HG03045 (cell line): ENCODE data around the gene CNST.
A peak's percentile ranks its signal among the peaks of the same experiment; 100 is the strongest.
"Not testable (repeated sequence)": the region's sequence is repeated elsewhere in the genome, so short reads cannot be mapped to it uniquely, and the experiment has no call there.

Experiments
- ATAC-seq: cut with Tn5 transposase; IDR thresholded peaks from one replicate; pipeline ENCODE4 v1.9.1; 2021; ENCODE audit warnings: mild to moderate bottlenecking, moderate library complexity; ENCODE audit not compliant: unreplicated experiment

The CNST gene

GRCh38 chr1:246618240-246618808 lies 52.1 kb downstream of the CNST start:
- ATAC-seq, result no peak

- no peak for ATAC-seq
Measured at GRCh38 chr1:246622035-246622652, 55.9 kb downstream of the CNST start.

GRCh38 chr1:246624091-246624490 lies 57.8 kb downstream of the CNST start:
- no peak for ATAC-seq

DNA sequence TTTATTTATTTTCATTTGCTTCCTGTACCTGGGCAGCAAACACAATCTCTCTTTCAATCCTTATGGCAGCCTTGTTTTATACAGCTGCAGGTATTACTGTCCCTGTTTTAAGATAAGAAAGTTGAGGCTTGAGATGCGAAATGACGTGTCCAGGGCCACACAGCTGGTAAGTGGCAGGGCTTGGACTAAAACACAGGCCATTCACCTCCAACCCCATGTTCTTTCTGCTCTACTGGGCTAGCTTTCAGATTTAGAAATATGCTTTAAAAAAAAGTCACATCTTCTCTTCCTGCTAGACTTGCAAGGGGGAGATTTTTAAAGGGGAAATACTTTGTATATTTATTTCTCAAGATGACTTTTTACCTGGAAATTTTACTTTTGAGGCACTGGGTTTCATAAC lies 62.8 kb downstream of the CNST start:
- peak; percentile 93 for ATAC-seq

DNA sequence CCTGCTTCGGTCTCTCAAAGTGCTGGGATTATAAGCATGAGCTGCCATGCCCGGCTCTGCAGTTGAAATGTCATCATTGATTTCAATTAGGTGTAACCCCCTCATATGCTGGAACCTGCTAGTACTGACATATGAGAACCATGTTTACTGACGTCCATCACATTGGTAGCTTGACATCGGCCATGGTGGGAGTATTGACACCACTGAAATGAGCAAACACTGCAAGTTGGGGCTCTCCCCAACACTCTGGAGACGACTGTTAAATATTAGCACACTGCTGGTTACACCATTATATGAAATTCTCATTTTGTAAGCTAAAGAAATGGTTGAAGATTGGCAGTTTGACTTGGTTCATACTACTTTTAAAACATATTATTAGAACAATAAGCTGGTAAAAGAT lies 63.7 kb downstream of the CNST start:
- ATAC-seq, result peak; percentile 56

- ATAC-seq, result no peak
Measured at GRCh38 chr1:246631426-246631825, 65.2 kb downstream of the CNST start.

- no peak for ATAC-seq
Measured at GRCh38 chr1:246632281-246633168, 66.3 kb downstream of the CNST start.

- not testable (repeated sequence) for ATAC-seq
Measured at GRCh38 chr1:246634659-246635058, 68.4 kb downstream of the CNST start.

GRCh38 chr1:246638941-246639655 lies 72.8 kb downstream of the CNST start:
- no peak for ATAC-seq

GRCh38 chr1:246639732-246640131 lies 73.5 kb downstream of the CNST start:
- no peak for ATAC-seq

DNA sequence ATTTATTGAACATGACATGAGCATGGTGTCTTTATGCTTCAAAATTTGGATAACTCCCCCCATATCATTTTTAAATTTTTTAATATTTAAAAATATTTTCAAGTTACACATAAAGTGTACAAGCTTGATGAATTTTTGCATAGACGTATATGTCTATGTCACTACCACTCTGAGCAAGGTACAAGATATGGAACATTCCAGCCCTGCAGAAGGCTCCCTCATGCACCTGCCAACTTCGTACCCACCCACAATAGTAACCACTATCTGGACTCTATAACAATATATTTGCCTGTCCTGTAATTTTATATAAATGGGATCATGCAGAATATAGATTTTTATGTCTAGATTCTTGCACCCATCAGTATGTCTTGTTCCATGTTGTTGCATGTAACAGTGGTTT lies 74.5 kb downstream of the CNST start:
- no peak for ATAC-seq

- no peak for ATAC-seq
Measured at GRCh38 chr1:246641394-246641793, 75.1 kb downstream of the CNST start.

- no peak for ATAC-seq
Measured at GRCh38 chr1:246642719-246643118, 76.5 kb downstream of the CNST start.

DNA sequence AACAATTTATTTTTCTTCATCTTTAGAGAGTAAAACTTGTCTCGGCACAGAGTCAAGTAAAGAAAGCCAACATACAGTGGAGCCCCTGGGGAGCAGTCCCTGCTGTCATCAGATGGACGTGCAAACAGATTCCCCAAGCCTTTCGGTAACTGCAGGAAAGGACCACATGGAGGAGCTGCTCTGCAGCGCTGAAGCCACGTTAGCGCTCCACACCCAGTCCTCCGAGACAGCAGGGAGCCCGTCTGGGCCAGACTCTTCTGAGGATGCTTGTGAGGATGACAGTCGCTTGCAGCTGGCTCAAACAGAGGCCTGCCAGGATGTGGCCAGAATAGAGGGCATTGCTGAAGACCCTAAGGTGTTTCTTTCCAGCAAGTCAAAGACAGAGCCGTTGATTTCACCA lies 80.9 kb downstream of the CNST start:
- ATAC-seq, result no peak

- no peak for ATAC-seq
Measured at GRCh38 chr1:246647513-246647912, 81.3 kb downstream of the CNST start.

DNA sequence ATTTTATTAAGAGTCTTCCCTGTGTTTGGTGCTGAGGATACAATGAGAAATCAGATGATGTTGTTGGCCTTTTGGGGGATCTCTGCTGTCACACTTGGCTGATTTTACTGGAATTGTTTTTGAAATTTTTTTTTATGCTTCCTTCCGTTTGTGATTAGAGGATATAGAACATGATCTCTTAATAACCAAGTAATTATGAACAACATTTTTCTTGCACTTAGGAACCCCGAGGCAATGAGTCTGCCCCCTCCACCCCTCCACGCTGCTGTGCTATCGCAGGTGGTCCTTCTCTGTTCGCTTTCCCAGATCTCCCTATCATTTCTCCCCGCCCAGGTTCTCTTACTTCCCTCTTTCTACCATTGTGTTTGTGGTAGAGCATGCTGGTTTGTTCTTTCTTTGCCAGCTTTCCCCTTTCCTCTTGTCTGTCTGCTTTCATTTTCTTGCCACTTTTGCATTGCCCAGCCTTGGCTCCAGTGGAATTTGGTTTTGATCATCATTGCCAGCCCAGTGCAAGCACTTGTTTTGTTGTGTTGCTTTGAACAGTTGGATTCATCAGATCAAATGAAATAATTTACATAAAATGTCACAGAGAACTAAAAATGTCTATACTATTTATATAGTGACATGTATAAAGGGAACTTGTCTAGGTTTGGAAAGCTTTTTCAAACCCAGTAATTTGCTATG lies 84.9 kb downstream of the CNST start:
- no peak for ATAC-seq

- no peak for ATAC-seq
Measured at GRCh38 chr1:246658567-246658966, 92.3 kb downstream of the CNST start.

DNA sequence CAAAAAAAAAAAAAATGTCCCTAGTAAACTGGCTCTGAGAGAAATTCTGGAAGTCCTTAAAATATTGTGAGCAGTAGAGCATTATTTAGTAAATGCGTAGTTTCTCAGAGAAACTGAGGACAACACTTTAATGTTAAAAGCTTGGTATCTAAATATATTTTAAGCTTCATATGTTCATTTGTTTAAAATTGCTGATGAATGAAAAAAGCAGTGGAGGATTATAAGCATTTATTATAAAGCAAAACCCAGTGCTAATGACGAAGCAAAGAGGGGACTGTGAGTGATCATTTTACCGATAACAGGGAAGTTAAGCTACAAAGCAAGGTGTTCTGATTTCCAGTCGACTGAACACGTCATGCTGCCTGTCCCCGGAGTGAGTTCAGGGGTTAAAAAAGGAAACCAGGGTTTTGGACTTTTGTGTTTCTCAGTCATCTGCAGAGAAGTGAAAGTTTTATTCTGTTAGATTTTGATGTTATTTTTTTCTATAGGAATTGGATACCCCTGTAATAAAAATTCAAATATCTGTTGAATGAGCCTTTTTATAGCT lies 93.4 kb downstream of the CNST start:
- ATAC-seq, result no peak

- ATAC-seq, result no peak
Measured at GRCh38 chr1:246661451-246661850, 95.2 kb downstream of the CNST start.

- ATAC-seq, result no peak
Measured at GRCh38 chr1:246667773-246668172, 101.5 kb downstream of the CNST start.

GRCh38 chr1:246669659-246670058 lies 103.4 kb downstream of the CNST start:
- no peak for ATAC-seq
